Measurements from ENCODE around the gene LMX1B. TPM values are rescaled to one million over a fixed set of nuclear protein-coding genes. Genes with fewer than 3 reads are reported as not detected.

The LMX1B gene
- total RNA-seq, 1 experiment from 2014 or later = not detected

DNA sequence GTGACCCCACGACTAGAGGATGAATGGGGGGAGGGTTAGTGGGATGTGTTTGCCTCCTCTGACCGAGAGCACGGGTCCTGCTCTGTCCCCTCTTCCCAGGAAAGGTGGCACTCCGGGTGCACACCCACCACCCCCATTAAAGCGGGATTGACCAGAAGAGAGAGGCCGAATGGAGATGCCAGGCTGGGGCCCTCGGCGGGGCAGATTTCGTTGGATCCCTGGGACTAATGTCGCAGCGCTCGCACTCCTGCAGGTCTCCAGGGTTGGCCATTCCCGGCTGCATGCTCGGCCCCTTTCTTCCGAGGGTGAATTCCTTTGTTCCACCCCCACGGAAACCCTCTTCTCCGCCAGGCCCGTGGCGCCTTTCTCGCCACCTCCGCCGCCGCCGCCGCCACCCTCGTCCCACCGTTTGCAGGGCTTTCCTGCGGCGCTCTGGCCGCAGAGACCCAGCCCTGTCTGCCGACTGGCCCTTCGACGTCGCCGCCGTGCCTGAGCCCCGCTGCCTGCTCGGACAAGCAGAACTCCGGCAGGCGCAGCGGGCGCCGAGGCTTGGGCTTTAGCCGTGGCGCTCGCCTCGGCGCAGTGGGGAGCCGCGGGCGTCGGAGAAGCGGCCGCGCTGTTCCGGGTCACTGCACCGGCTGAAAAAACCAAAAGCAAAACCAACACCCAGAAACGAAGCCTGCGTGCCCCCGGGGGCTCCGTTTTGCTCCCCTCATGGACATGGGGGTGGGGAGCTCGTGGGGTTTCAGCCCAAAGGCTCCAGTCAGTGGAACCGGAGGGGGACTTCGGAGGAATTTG is 11.8 kb downstream of the LMX1B start:
- BruUV-seq (replicated peaks) = no TSS peak

GRCh38 chr9:126626127-126626925 is 12.6 kb downstream of the LMX1B start:
- no peaks in the 10 kb centered on the region for H3K9me3 Mint-ChIP-seq (ENCODE audit: low read depth, unreplicated experiment)
- DNase-seq = no peak
- BruUV-seq (replicated peaks) = no TSS peak
- H3K27me3 Mint-ChIP-seq (ENCODE audit: unreplicated experiment) = peaks cover 67% of the 10 kb centered on the region
- no peak overlapping the region for H3K27ac Mint-ChIP-seq (ENCODE audit: unreplicated experiment)
- no peaks in the 10 kb centered on the region for H3K4me1 Mint-ChIP-seq (ENCODE audit: low read depth, unreplicated experiment)
- H3K4me3 Mint-ChIP-seq (ENCODE audit: low read depth, unreplicated experiment) = peak overlapping the region; percentile 57
- peaks cover 7% of the 10 kb centered on the region for H3K36me3 Mint-ChIP-seq (ENCODE audit: insufficient read depth, unreplicated experiment)
- TF ChIP-seq CTCF (IDR thresholded peaks at IDR 0.05; ENCODE audit: unreplicated experiment) = no peak
- CTCF ChIA-PET = interaction anchor here (0.7 kb wide), 1 partner anchor 32 kb away, joined by 5 read pairs; no protein-coding TSS in a partner anchor
- intact Hi-C loops (cut with micrococcal nuclease; ENCODE audit: unreplicated experiment) = no loop called here

More for the DNA sequence above, 11.8 kb downstream of the LMX1B start:
- CTCF ChIA-PET = interaction anchor here (0.7 kb wide), 1 partner anchor 33 kb away, joined by 5 read pairs; no protein-coding TSS in a partner anchor
- TF ChIP-seq CTCF (IDR thresholded peaks at IDR 0.05; ENCODE audit: unreplicated experiment) = no peak
- Mint-ChIP-seq H3K4me1 (ENCODE audit: low read depth, unreplicated experiment) (no peaks in the 10 kb centered on the region), H3K9me3 (ENCODE audit: low read depth, unreplicated experiment) (no peaks in the 10 kb centered on the region), H3K27me3 (ENCODE audit: unreplicated experiment) (peaks cover 75% of the 10 kb centered on the region), H3K36me3 (ENCODE audit: insufficient read depth, unreplicated experiment) (peaks cover 7% of the 10 kb centered on the region), H3K4me3 (ENCODE audit: low read depth, unreplicated experiment) (peak overlapping the region; percentile 57), H3K27ac (ENCODE audit: unreplicated experiment) (no peak overlapping the region)
- no peak for DNase-seq
- intact Hi-C loops (cut with micrococcal nuclease; ENCODE audit: unreplicated experiment) = no loop called here

DNA sequence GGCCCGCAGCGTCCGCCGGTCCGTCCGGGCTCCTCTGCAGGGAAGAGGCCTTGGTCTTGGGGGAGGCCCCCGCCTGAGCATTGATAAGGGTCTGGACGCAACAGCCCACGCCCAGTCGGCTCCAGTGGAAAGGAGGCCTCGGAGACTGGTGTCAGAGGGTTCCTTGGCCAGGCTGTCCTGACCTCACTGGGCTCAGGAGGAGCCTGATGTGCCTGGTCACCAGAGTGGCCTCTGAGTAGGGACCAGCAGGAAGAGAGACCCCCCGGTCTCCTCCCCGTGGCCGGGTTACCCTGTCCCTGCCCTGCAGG is 13.2 kb downstream of the LMX1B start:
- no TSS peak for BruUV-seq (replicated peaks)

DNA sequence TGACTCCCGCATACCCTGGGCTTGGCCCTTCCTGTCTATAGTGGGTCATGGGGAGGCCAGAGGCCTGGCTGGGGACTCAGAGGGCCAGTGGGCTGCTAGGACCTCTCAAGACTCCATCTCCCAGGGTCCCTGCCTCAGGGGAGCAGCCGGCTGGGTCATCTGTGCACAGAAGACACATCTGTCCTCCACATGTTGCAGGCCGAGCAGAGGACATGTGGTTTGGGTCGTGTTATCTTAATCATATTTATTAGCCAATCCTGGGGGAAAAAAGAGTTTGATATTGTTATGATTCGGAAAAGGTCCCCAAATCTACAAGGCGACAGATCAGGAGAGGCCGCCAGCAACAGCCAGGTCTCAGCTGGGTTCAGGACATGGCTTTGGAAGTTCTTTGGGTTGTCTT is 14.4 kb downstream of the LMX1B start:
- BruUV-seq (replicated peaks) = no TSS peak
- intact Hi-C loops (cut with micrococcal nuclease; ENCODE audit: unreplicated experiment) = no loop called here
- no peak overlapping the region for H3K4me3 Mint-ChIP-seq (ENCODE audit: low read depth, unreplicated experiment)
- no peak overlapping the region for H3K27ac Mint-ChIP-seq (ENCODE audit: unreplicated experiment)
- no peaks in the 10 kb centered on the region for H3K9me3 Mint-ChIP-seq (ENCODE audit: low read depth, unreplicated experiment)
- CTCF ChIA-PET = no interaction called here
- peaks cover 66% of the 10 kb centered on the region for H3K27me3 Mint-ChIP-seq (ENCODE audit: unreplicated experiment)
- H3K4me1 Mint-ChIP-seq (ENCODE audit: low read depth, unreplicated experiment) = no peaks in the 10 kb centered on the region
- TF ChIP-seq CTCF (IDR thresholded peaks at IDR 0.05; ENCODE audit: unreplicated experiment) = no peak
- DNase-seq = no peak
- peaks cover 7% of the 10 kb centered on the region for H3K36me3 Mint-ChIP-seq (ENCODE audit: insufficient read depth, unreplicated experiment)

More for the DNA sequence above, 13.2 kb downstream of the LMX1B start:
- Mint-ChIP-seq H3K4me1 (ENCODE audit: low read depth, unreplicated experiment) (no peaks in the 10 kb centered on the region), H3K36me3 (ENCODE audit: insufficient read depth, unreplicated experiment) (peaks cover 7% of the 10 kb centered on the region), H3K4me3 (ENCODE audit: low read depth, unreplicated experiment) (no peak overlapping the region), H3K27ac (ENCODE audit: unreplicated experiment) (no peak overlapping the region), H3K9me3 (ENCODE audit: low read depth, unreplicated experiment) (no peaks in the 10 kb centered on the region), H3K27me3 (ENCODE audit: unreplicated experiment) (peaks cover 66% of the 10 kb centered on the region)
- TF ChIP-seq CTCF (IDR thresholded peaks at IDR 0.05; ENCODE audit: unreplicated experiment) = no peak
- DNase-seq = no peak
- CTCF ChIA-PET = no interaction called here
- intact Hi-C loops (cut with micrococcal nuclease; ENCODE audit: unreplicated experiment) = no loop called here

All from Calu3 (cell line).